CD4-positive, alpha-beta T cell (primary cell): ENCODE results near the gene MLYCD. TPM values are rescaled to one million over a fixed set of nuclear protein-coding genes. Genes with fewer than 3 reads are reported as not detected.

ENCODE experiments used
- ATAC-seq: fragments of 200-7000 bp; cut with Tn5 transposase; one replicate; pipeline ENCODE4 v1.10.0; 2022; ENCODE audit warnings: mild to moderate bottlenecking; ENCODE audit not compliant: poor library complexity
- CTCF ChIA-PET: fragments of 350-600 bp; sonication (Branson Sonifier 250); formaldehyde crosslinking; loops from one replicate; lab custom pipeline; 2021; ENCODE audit warnings: antibody characterized with exemption, inconsistent platforms; lab: Charles Lee
- POLR2A ChIA-PET: fragments of 350-600 bp; sonication (Branson Sonifier 250); formaldehyde crosslinking; loops from one replicate; lab custom pipeline; 2021; ENCODE audit warnings: antibody characterized with exemption, inconsistent platforms; lab: Charles Lee
- DNase-seq, 14 experiments: peaks; one replicate each; pipeline ENCODE4 v3.0.0-alpha.2; 2013 to 2020; ENCODE audit warnings: mixed read lengths in 2 of 14
- H3K27ac ChIP-seq, 2 donors: one replicate each; pipeline versions ENCODE4 v1.5.1 to v1.7.0; 2013; ENCODE audit warnings: low read length in 2 of 2, low read depth in 1 of 2, mild to moderate bottlenecking in 1 of 2
- H3K27me3 ChIP-seq, 2 experiments: 1 replicate in 1 of 2; 2 replicates in 1 of 2; pipeline versions ENCODE4 v1.6.1 to v1.7.0; 2013; ENCODE audit warnings: low read length in 2 of 2, control low read depth in 1 of 2, mild to moderate bottlenecking in 1 of 2, moderate library complexity in 1 of 2; ENCODE audit not compliant: insufficient read depth in 2 of 2, control insufficient read depth in 1 of 2
- H3K36me3 ChIP-seq: one replicate; pipeline ENCODE4 v1.6.1; 2013; ENCODE audit warnings: low read length, control low read depth; ENCODE audit not compliant: insufficient read depth
- H3K4me1 ChIP-seq: one replicate; pipeline ENCODE4 v1.6.1; 2013; ENCODE audit warnings: low read length, control low read depth; ENCODE audit not compliant: insufficient read depth
- H3K4me3 ChIP-seq: one replicate; pipeline ENCODE4 v1.5.1; 2013; ENCODE audit warnings: mild to moderate bottlenecking, low read length, moderate library complexity
- H3K9me3 ChIP-seq, 2 experiments: 1 replicate in 1 of 2; 2 replicates in 1 of 2; pipeline versions ENCODE4 v1.6.1 to v1.7.0; 2013; ENCODE audit warnings: low read length in 2 of 2, mild to moderate bottlenecking in 2 of 2, control low read depth in 1 of 2, moderate library complexity in 1 of 2; ENCODE audit not compliant: control insufficient read depth in 1 of 2, insufficient read depth in 1 of 2
- H3K27ac Mint-ChIP-seq: one replicate; pipeline ENCODE4 v1.8.0; 2020; ENCODE audit warnings: mixed read lengths
- H3K27me3 Mint-ChIP-seq: one replicate; pipeline ENCODE4 v1.8.0; 2021; ENCODE audit warnings: mixed read lengths
- H3K36me3 Mint-ChIP-seq: one replicate; pipeline ENCODE4 v1.8.0; 2021; ENCODE audit warnings: low read depth, mixed read lengths
- H3K4me1 Mint-ChIP-seq: one replicate; pipeline ENCODE4 v1.8.0; 2021; ENCODE audit warnings: low read depth, mixed read lengths
- H3K4me3 Mint-ChIP-seq: one replicate; pipeline ENCODE4 v1.8.0; 2020; ENCODE audit warnings: mild to moderate bottlenecking, mixed read lengths
- H3K9me3 Mint-ChIP-seq: one replicate; pipeline ENCODE4 v1.8.0; 2020; ENCODE audit warnings: mixed read lengths
- CTCF ChIP-seq: fragments of 200-600 bp; IDR thresholded peaks from one replicate; pipeline ENCODE4 v1.8.0; 2022; ENCODE audit warnings: antibody characterized with exemption, mild to moderate bottlenecking
- intact Hi-C, 2 experiments: fragments of 100-400 bp; cut with DNase I in 1 of 2; cut with micrococcal nuclease in 1 of 2; formaldehyde crosslinking; loops; one replicate each; pipeline versions ENCODE4 v1.15.1 to v1.9.0; 2023 to 2025; cut with DNase I, micrococcal nuclease
- total RNA-seq, 174 experiments: library from RNA in 2 of 174; stranded (reverse) in 2 of 174; gene quantifications; one replicate each; pipeline ENCODE4 v1.2.3 and lab custom pipeline; 2021 to 2026

Gene MLYCD
- total RNA-seq, 2 experiments from 2014 or later, result 4.7 to 5.3 TPM

- H3K27ac ChIP-seq, result no peak overlapping the region
- ChIA-PET POLR2A (no interaction called here), CTCF (no interaction called here)
- peaks cover 9% of the 10 kb centered on the region for H3K36me3 ChIP-seq
- H3K27me3 Mint-ChIP-seq, result no peaks in the 10 kb centered on the region
- no peak overlapping the region for H3K27ac Mint-ChIP-seq
- intact Hi-C loops, result loop anchor here in 1 of 2 experiments (10.0 kb wide), 1 partner anchor 251 kb away; no protein-coding TSS in a partner anchor
- H3K4me1 ChIP-seq, result peaks cover 3% of the 10 kb centered on the region
- H3K9me3 Mint-ChIP-seq, result no peaks in the 10 kb centered on the region
- DNase-seq, result no peak
- peaks cover 3% of the 10 kb centered on the region for H3K4me1 Mint-ChIP-seq
- peaks cover 35% of the 10 kb centered on the region for H3K36me3 Mint-ChIP-seq
- no peak for ATAC-seq
- no peak for TF ChIP-seq CTCF
- no peak overlapping the region for H3K4me3 ChIP-seq
- no peaks in the 10 kb centered on the region for H3K27me3 ChIP-seq
- no peaks in the 10 kb centered on the region for H3K9me3 ChIP-seq
- H3K4me3 Mint-ChIP-seq, result no peak overlapping the region
Observed at GRCh38 chr16:83923581-83924365, 24.9 kb downstream of the MLYCD start.

GRCh38 chr16:83924686-83925085, 25.8 kb downstream of the MLYCD start:
- H3K4me1 ChIP-seq, result peaks cover 3% of the 10 kb centered on the region
- no peak overlapping the region for H3K4me3 Mint-ChIP-seq
- DNase-seq, result no peak
- intact Hi-C loops, result loop anchor here in 1 of 2 experiments (10.0 kb wide), 1 partner anchor 250 kb away; no protein-coding TSS in a partner anchor
- CTCF ChIA-PET, result no interaction called here
- H3K9me3 Mint-ChIP-seq, result no peaks in the 10 kb centered on the region
- no peak for TF ChIP-seq CTCF
- no peak overlapping the region for H3K27ac Mint-ChIP-seq
- H3K36me3 ChIP-seq, result no peaks in the 10 kb centered on the region
- H3K9me3 ChIP-seq, result no peaks in the 10 kb centered on the region
- no peak overlapping the region for H3K4me3 ChIP-seq
- H3K27me3 Mint-ChIP-seq, result no peaks in the 10 kb centered on the region
- H3K4me1 Mint-ChIP-seq, result peaks cover 3% of the 10 kb centered on the region
- no peaks in the 10 kb centered on the region for H3K27me3 ChIP-seq
- no peak overlapping the region for H3K27ac ChIP-seq
- peaks cover 26% of the 10 kb centered on the region for H3K36me3 Mint-ChIP-seq
- ATAC-seq, result no peak
- POLR2A ChIA-PET, result no interaction called here

DNA sequence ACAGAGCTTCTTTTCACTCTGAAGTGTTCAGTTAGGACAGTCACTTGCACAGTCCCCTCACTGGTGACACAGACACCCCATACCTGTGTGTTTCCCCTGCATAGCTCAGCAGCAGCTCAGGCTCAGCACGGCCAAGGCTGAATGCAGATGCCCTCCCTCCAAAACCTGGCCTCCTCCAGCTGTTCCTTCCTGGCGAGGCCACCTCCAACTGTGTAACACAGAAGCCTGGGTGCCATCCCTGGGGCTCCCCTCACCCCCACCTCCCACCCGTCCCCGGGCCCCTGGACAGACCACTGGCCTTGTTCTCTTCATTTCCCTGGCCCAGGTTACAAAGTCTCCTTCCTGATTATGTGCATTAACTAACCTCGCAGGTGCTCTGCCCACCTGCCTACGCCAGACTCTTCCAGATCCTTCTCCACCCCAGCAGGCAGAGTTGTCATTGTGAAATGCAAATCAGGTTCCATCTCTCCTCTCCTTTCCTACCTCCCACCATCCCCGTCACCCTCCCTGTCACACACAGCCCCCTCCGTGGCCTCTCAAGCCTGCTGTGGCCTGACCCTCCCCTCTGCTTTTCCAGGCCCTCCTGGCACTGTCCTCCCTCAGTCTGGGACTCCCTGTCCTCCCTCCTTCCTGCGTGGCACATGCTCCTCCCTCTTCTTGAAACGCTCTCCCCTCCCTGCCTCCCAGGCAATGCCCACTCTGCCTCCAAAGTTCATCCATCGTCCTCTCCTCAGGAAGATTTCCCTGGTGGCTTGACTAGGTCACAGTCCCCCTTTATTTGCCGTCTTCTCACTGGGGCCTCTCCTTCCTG, 26.4 kb downstream of the MLYCD start:
- H3K9me3 Mint-ChIP-seq, result no peaks in the 10 kb centered on the region
- no peak for ATAC-seq
- no peak for TF ChIP-seq CTCF
- H3K27ac Mint-ChIP-seq, result no peak overlapping the region
- DNase-seq, result no peak
- ChIA-PET POLR2A (no interaction called here), CTCF (no interaction called here)
- no peak overlapping the region for H3K4me3 Mint-ChIP-seq
- H3K27ac ChIP-seq, result no peak overlapping the region
- no peaks in the 10 kb centered on the region for H3K27me3 Mint-ChIP-seq
- H3K4me3 ChIP-seq, result no peak overlapping the region
- intact Hi-C loops, result loop anchor here in 1 of 2 experiments (10.0 kb wide), 1 partner anchor 250 kb away; no protein-coding TSS in a partner anchor
- H3K36me3 Mint-ChIP-seq, result peaks cover 20% of the 10 kb centered on the region
- peaks cover 3% of the 10 kb centered on the region for H3K4me1 ChIP-seq
- no peaks in the 10 kb centered on the region for H3K36me3 ChIP-seq
- H3K9me3 ChIP-seq, result no peaks in the 10 kb centered on the region
- peaks cover 3% of the 10 kb centered on the region for H3K4me1 Mint-ChIP-seq
- no peaks in the 10 kb centered on the region for H3K27me3 ChIP-seq
